Measurements from ENCODE around the gene UBE2H.
"Not testable (repeated sequence)": the region's sequence is repeated elsewhere in the genome, so short reads cannot be mapped to it uniquely, and the experiment has no call there.

The UBE2H gene

GRCh38 chr7:129829737-129830631, 122.8 kb downstream of the UBE2H start:
- TF ChIP-seq CTCF (IDR thresholded peaks at IDR 0.05; ENCODE audit: control extremely low read depth, extremely low read depth, low read depth, missing control alignments): peak; percentile 80
- ChIA-PET POLR2A (no interaction called here), CTCF (interaction anchor here (0.6 to 5.0 kb wide), 41 partner anchors 8 to 612 kb away, joined by 3 to 39 read pairs (median 4); partner anchors contain the start of gene NRF1)
- peak; percentile 60 for DNase-seq (ENCODE audit: extremely low spot score)

DNA sequence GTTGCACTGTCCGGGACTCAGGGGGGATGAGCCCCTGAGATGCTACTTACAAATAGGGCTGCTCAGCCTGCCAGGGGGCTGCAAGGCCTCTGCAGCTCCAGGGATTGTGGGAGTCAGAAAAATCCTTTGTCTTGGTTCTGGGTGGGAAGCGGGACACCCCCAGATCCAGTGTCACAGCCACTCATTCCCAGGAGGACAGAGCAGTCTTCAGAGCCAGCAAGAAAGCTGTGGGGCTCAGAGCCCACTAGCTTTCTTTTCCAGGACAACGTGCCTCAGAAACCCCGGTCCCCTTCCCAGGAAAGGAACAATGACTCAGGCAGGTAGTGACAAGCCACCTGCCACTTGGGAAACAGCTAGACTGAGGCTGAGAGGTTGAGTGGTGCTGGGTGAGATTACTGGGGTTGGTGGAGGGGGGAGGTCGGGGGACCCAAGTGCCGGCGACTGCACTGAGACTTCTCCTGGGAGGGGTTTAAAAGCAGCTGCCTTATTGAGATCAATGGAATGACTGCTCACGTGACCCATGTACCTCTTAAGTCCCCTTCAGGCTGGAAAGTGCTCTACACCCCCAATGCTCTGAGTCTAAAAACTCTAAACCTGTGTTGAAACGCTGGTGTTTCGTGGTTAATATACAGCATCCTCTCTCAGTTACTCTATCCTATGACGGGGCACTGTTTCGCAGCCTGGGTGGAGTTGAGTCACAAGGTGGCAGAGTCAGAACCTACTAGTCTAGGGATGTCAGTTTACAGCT, 123.6 kb downstream of the UBE2H start:
- POLR2A ChIA-PET: interaction anchor here (0.6 kb wide), 1 partner anchor 122 kb away, joined by 3 read pairs; no protein-coding TSS in a partner anchor
- DNase-seq (ENCODE audit: extremely low spot score): no peak
- no peak for TF ChIP-seq CTCF (IDR thresholded peaks at IDR 0.05; ENCODE audit: control extremely low read depth, extremely low read depth, low read depth, missing control alignments)
- CTCF ChIA-PET: interaction anchor here (0.6 to 5.0 kb wide), 32 partner anchors 9 to 611 kb away, joined by 3 to 39 read pairs (median 4); partner anchors contain the start of gene NRF1

- no peak for TF ChIP-seq CTCF (IDR thresholded peaks at IDR 0.05; ENCODE audit: control extremely low read depth, extremely low read depth, low read depth, missing control alignments)
- POLR2A ChIA-PET: interaction anchor here (0.6 kb wide), 1 partner anchor 123 kb away, joined by 3 read pairs; no protein-coding TSS in a partner anchor
- DNase-seq (ENCODE audit: extremely low spot score): no peak
- CTCF ChIA-PET: interaction anchor here (0.9 to 5.0 kb wide), 11 partner anchors 8 to 610 kb away, joined by 3 to 39 read pairs (median 14); no protein-coding TSS in a partner anchor
Measured at GRCh38 chr7:129828078-129828762, 124.5 kb downstream of the UBE2H start.

- ChIA-PET POLR2A (no interaction called here), CTCF (interaction anchor here (2.9 to 5.0 kb wide), 2 partner anchors 36 to 182 kb away, joined by 12 to 39 read pairs; no protein-coding TSS in a partner anchor)
- no peak for TF ChIP-seq CTCF (IDR thresholded peaks at IDR 0.05; ENCODE audit: control extremely low read depth, extremely low read depth, low read depth, missing control alignments)
- DNase-seq (ENCODE audit: extremely low spot score): no peak
Measured at GRCh38 chr7:129827467-129827990, 125.2 kb downstream of the UBE2H start.

DNA sequence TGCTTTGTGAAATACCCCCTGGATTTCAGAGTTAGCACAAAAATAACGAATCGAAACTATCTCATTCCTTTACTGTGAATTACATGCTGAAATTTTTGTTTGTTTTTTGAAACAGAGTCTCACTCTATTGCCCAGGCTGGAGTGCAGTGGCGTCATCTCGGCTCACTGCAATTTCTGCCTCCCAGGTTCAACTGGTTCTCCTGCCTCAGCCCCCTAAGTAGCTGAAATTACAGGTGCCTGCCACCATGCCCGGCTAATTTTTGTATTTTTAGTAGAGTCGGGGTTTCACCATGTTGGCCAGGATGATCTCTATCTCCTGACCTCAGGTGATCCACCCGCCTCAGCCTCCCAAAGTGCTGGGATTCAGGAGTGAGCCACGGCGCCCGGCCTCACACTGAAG, 125.9 kb downstream of the UBE2H start:
- DNase-seq (ENCODE audit: extremely low spot score); POLR2A ChIA-PET: not testable (repeated sequence)
- CTCF ChIA-PET: interaction anchor here (0.8 to 2.9 kb wide), 5 partner anchors 10 to 162 kb away, joined by 3 to 28 read pairs (median 4); no protein-coding TSS in a partner anchor

DNA sequence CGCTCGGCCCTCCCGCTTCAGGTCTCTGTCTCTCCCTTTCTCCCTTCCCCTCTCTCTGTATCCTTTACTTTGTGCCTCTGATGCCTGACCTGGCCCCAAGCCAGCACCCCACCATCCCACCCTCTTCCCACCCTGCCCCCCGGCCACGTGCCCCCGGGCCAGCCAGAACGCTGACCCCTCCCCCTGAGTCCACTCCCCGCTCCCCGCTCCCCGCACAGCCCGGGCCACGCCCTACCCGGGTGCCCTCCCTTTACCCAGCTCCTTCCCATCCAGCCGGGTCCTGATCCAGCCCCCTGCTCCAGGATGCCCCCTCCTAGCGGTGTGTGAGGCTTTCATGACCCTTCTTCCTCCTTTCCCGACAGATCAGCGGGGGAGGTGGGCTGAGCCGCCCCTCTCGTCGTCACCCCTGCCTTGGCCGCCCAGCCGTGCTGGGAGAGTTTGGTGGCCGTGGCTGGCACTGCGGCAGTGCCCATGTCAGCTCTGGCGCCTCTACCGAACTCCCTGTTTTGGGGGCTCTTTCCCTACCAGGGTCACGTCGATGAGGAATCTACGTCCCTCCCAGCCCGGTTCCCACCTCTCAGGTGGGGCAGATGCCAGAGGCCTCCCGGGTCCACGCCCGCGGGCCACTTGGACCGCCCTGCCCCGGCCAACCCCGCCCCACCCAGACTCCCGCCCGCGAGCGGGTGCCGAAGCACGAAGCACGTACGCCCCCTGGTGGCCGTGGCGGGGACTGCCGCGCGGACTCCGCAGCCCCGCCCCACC, 127.4 kb downstream of the UBE2H start:
- POLR2A ChIA-PET: no interaction called here
- peak; percentile 91 for DNase-seq (ENCODE audit: extremely low spot score)

More for the DNA sequence above, 127.4 kb downstream of the UBE2H start:
- peak; percentile 66 for TF ChIP-seq CTCF (IDR thresholded peaks at IDR 0.05; ENCODE audit: control extremely low read depth, extremely low read depth, low read depth, missing control alignments)
- CTCF ChIA-PET: interaction anchor here (0.6 to 3.5 kb wide), 42 partner anchors 8 to 607 kb away, joined by 3 to 28 read pairs (median 4); partner anchors contain the start of gene NRF1

Data from GM10248 (cell line).